Measurements from ENCODE around the gene SSX2B. TPM values are rescaled to one million over a fixed set of nuclear protein-coding genes. Genes with fewer than 3 reads are reported as not detected.
"Not testable (repeated sequence)": the region's sequence is repeated elsewhere in the genome, so short reads cannot be mapped to it uniquely, and the experiment has no call there.

SSX2B gene
- not detected for total RNA-seq (2021; fragmentation: NEBNext Ultra II Directional; extraction: Animal tissue kit (Norgen Biotek cat#: 25700))
- long read RNA-seq, result 0 reads

GRCh38 chrX:52750952-52751351 lies at the start of gene SSX2B:
Gene SSX2B (plus strand): TSS chrX:52751252. CDS start chrX:52752681, 1,429 bp downstream.
- H3K36me3 Mint-ChIP-seq (ENCODE audit: low read depth); DNase-seq; H3K4me1 Mint-ChIP-seq (ENCODE audit: low read depth); H3K27ac Mint-ChIP-seq; H3K9me3 Mint-ChIP-seq; H3K4me3 Mint-ChIP-seq; H3K27me3 Mint-ChIP-seq (ENCODE audit: insufficient read depth): not testable (repeated sequence)

- not testable (repeated sequence) for DNase-seq; H3K36me3 Mint-ChIP-seq (ENCODE audit: low read depth); H3K4me3 Mint-ChIP-seq; H3K9me3 Mint-ChIP-seq; H3K4me1 Mint-ChIP-seq (ENCODE audit: low read depth); H3K27me3 Mint-ChIP-seq (ENCODE audit: insufficient read depth); H3K27ac Mint-ChIP-seq
These were observed 44.0 kb upstream of the SSX2B start, which contains the start of gene SSX2 for GRCh38 chrX:52707078-52707477. Gene SSX2 (minus strand): TSS chrX:52707178. CDS start chrX:52705749, 1,429 bp downstream.

- not testable (repeated sequence) for H3K27ac Mint-ChIP-seq; H3K27me3 Mint-ChIP-seq (ENCODE audit: insufficient read depth); H3K36me3 Mint-ChIP-seq (ENCODE audit: low read depth); DNase-seq; H3K4me3 Mint-ChIP-seq; H3K4me1 Mint-ChIP-seq (ENCODE audit: low read depth); H3K9me3 Mint-ChIP-seq
These were observed 14.9 kb downstream of the SSX2B start for GRCh38 chrX:52765983-52766382.

GRCh38 chrX:52773504-52773903 lies 22.5 kb downstream of the SSX2B start:
- not testable (repeated sequence) for H3K9me3 Mint-ChIP-seq; H3K27ac Mint-ChIP-seq; H3K27me3 Mint-ChIP-seq (ENCODE audit: insufficient read depth); DNase-seq; H3K4me3 Mint-ChIP-seq; H3K4me1 Mint-ChIP-seq (ENCODE audit: low read depth); H3K36me3 Mint-ChIP-seq (ENCODE audit: low read depth)

GRCh38 chrX:52797327-52797726 lies 46.3 kb downstream of the SSX2B start, which contains the start of gene SPANXN5:
Gene SPANXN5 (minus strand): TSS chrX:52797427. CDS start chrX:52797348, 79 bp downstream.
- H3K4me1 Mint-ChIP-seq (ENCODE audit: low read depth); H3K9me3 Mint-ChIP-seq; DNase-seq; H3K36me3 Mint-ChIP-seq (ENCODE audit: low read depth); H3K27me3 Mint-ChIP-seq (ENCODE audit: insufficient read depth); H3K27ac Mint-ChIP-seq; H3K4me3 Mint-ChIP-seq: not testable (repeated sequence)

GRCh38 chrX:52804876-52805275 lies 53.8 kb downstream of the SSX2B start:
- H3K27ac Mint-ChIP-seq; H3K4me3 Mint-ChIP-seq; H3K27me3 Mint-ChIP-seq (ENCODE audit: insufficient read depth): not testable (repeated sequence)

More at GRCh38 chrX:52804876-52805275, 53.8 kb downstream of the SSX2B start:
- DNase-seq; H3K4me1 Mint-ChIP-seq (ENCODE audit: low read depth); H3K36me3 Mint-ChIP-seq (ENCODE audit: low read depth); H3K9me3 Mint-ChIP-seq: not testable (repeated sequence)

Other genes with a start within 250 kb of the SSX2B start
- not detected for gene XAGE1B, start 234.2 kb upstream of the SSX2B start, total RNA-seq (2021; fragmentation: NEBNext Ultra II Directional; extraction: Animal tissue kit (Norgen Biotek cat#: 25700))
- not detected for gene SSX7, start 96.4 kb upstream of the SSX2B start, total RNA-seq (2021; fragmentation: NEBNext Ultra II Directional; extraction: Animal tissue kit (Norgen Biotek cat#: 25700))
- gene SSX2, start 44.1 kb upstream of the SSX2B start, total RNA-seq (2021; fragmentation: NEBNext Ultra II Directional; extraction: Animal tissue kit (Norgen Biotek cat#: 25700)), result not detected
- not detected for gene SPANXN5, start 46.2 kb downstream of the SSX2B start, total RNA-seq (2021; fragmentation: NEBNext Ultra II Directional; extraction: Animal tissue kit (Norgen Biotek cat#: 25700))
- gene XAGE5, start 60.0 kb downstream of the SSX2B start, total RNA-seq (2021; fragmentation: NEBNext Ultra II Directional; extraction: Animal tissue kit (Norgen Biotek cat#: 25700)), result not detected
- not detected for gene XAGE3, start 116.8 kb downstream of the SSX2B start, total RNA-seq (2021; fragmentation: NEBNext Ultra II Directional; extraction: Animal tissue kit (Norgen Biotek cat#: 25700))
- gene FAM156B, start 146.1 kb downstream of the SSX2B start, total RNA-seq (2021; fragmentation: NEBNext Ultra II Directional; extraction: Animal tissue kit (Norgen Biotek cat#: 25700)), result 10 to 100 TPM in 5 of 6 experiments, 1 to 10 TPM in 1; 9.7 to 15.4 (median 14.1) TPM
- gene FAM156A, start 207.3 kb downstream of the SSX2B start, total RNA-seq (2021; fragmentation: NEBNext Ultra II Directional; extraction: Animal tissue kit (Norgen Biotek cat#: 25700)), result 10 to 100 TPM; 13.0 to 19.1 (median 16.6) TPM

All from HFFc6 (cell line).